ENCODE results near the gene RRAGD.

Gene RRAGD

GRCh38 chr6:89348372-89348771 is 63.7 kb downstream of the RRAGD start:
- Mint-ChIP-seq H3K36me3 (ENCODE audit: low read depth) (peaks cover 7% of the 10 kb centered on the region), H3K4me1 (peaks cover 54% of the 10 kb centered on the region), H3K27me3 (ENCODE audit: low read depth) (no peaks in the 10 kb centered on the region), H3K4me3 (peak overlapping the region; percentile 3 to 42 (median 21)), H3K27ac (peak overlapping the region; percentile 8 to 84 (median 47)), H3K9me3 (no peaks in the 10 kb centered on the region)
- no peak for TF ChIP-seq CTCF (IDR thresholded peaks at IDR 0.05; ENCODE audit: unreplicated experiment in 3 of 3)

DNA sequence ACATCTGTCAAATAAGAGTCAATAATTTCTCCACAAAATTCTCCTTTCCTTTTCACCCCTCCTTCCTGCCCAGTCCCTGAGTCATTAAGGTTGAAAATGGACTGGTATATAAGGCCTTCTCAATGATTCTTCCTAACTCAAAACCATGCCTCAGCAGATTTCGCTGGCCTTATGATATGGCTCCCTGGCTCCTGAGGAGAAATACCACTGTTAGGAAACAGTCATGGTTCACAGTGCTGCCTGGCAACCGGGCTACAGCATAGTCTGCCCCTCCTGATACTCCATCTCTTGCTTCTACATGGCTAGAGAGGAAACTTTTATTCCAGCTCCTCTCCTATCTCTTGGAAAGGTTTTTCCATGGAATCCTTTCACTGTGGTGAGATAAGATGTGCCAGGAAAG is 64.2 kb downstream of the RRAGD start:
- H3K36me3 Mint-ChIP-seq (ENCODE audit: low read depth), result peaks cover 7% of the 10 kb centered on the region
- peak overlapping the region in 1 of 3 experiments; percentile 37 for H3K4me3 Mint-ChIP-seq
- TF ChIP-seq CTCF (IDR thresholded peaks at IDR 0.05; ENCODE audit: unreplicated experiment in 3 of 3), result no peak
- no peaks in the 10 kb centered on the region for H3K9me3 Mint-ChIP-seq
- peaks cover 53% of the 10 kb centered on the region for H3K4me1 Mint-ChIP-seq
- no peaks in the 10 kb centered on the region for H3K27me3 Mint-ChIP-seq (ENCODE audit: low read depth)
- H3K27ac Mint-ChIP-seq, result peak overlapping the region; percentile 18 to 89 (median 84)

- H3K4me3 Mint-ChIP-seq, result no peak overlapping the region
- H3K36me3 Mint-ChIP-seq (ENCODE audit: low read depth), result peaks cover 12% of the 10 kb centered on the region
- H3K9me3 Mint-ChIP-seq, result no peaks in the 10 kb centered on the region
Measured at GRCh38 chr6:89346433-89346832, 65.6 kb downstream of the RRAGD start.

DNA sequence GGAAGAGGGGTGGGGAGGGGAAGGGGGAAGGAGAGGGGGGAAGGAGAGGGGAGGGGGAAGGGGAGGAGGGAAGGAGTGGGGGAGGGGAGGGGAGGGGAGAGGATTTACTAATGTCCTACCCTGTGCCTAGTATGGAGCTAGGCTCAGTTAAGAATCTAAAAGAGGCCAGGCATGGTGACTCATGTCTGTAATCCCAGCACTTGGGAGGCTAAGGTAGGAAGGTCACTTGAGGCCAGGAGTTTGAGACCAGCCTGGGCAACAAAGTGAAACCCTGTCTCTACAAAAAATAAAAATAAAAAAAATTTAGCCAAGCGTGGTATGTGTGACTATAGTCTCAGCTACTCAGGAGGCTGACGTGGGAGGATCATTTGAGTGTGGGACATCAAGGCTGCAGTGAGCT is 72.5 kb downstream of the RRAGD start:
- H3K9me3 Mint-ChIP-seq, result no peaks in the 10 kb centered on the region
- no peak for TF ChIP-seq CTCF (IDR thresholded peaks at IDR 0.05; ENCODE audit: unreplicated experiment in 3 of 3)
- H3K4me1 Mint-ChIP-seq, result no peaks in the 10 kb centered on the region
- peaks cover 44% of the 10 kb centered on the region for H3K36me3 Mint-ChIP-seq (ENCODE audit: low read depth)
- no peaks in the 10 kb centered on the region for H3K27me3 Mint-ChIP-seq (ENCODE audit: low read depth)
- H3K4me3 Mint-ChIP-seq, result no peak overlapping the region
- no peak overlapping the region for H3K27ac Mint-ChIP-seq

More at GRCh38 chr6:89346433-89346832, 65.6 kb downstream of the RRAGD start:
- Mint-ChIP-seq H3K4me1 (peaks cover 49% of the 10 kb centered on the region), H3K27ac (peak overlapping the region; percentile 33 to 64 (median 38)), H3K27me3 (ENCODE audit: low read depth) (no peaks in the 10 kb centered on the region)
- no peak for TF ChIP-seq CTCF (IDR thresholded peaks at IDR 0.05; ENCODE audit: unreplicated experiment in 3 of 3)

GRCh38 chr6:89335164-89335563 is 76.9 kb downstream of the RRAGD start:
- no peaks in the 10 kb centered on the region for H3K27me3 Mint-ChIP-seq (ENCODE audit: low read depth)
- no peak overlapping the region for H3K27ac Mint-ChIP-seq
- TF ChIP-seq CTCF (IDR thresholded peaks at IDR 0.05; ENCODE audit: unreplicated experiment in 3 of 3), result no peak
- H3K36me3 Mint-ChIP-seq (ENCODE audit: low read depth), result peaks cover 54% of the 10 kb centered on the region
- no peaks in the 10 kb centered on the region for H3K9me3 Mint-ChIP-seq
- H3K4me3 Mint-ChIP-seq, result no peak overlapping the region
- H3K4me1 Mint-ChIP-seq, result no peaks in the 10 kb centered on the region

DNA sequence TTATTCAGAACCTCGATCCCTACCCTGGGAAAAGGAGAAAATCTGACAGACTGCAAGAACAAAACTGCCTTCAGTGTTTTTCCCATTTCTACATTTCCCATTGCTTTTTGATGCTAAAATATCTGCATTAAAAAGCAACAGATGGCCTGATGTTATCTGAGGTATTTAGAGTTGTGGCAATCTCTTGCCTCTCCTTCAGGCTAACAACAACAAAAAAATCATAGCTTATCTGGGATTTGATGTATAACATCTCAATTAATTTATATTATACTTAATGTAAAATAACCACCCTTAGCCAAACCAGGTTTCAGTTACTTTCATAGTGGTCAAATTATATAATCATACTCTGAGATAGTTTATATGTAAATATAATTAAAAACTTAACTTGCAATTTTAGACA is 81.2 kb downstream of the RRAGD start:
- no peaks in the 10 kb centered on the region for H3K9me3 Mint-ChIP-seq
- no peak overlapping the region for H3K27ac Mint-ChIP-seq
- no peak for TF ChIP-seq CTCF (IDR thresholded peaks at IDR 0.05; ENCODE audit: unreplicated experiment in 3 of 3)
- H3K36me3 Mint-ChIP-seq (ENCODE audit: low read depth), result peaks cover 59% of the 10 kb centered on the region
- H3K4me1 Mint-ChIP-seq, result no peaks in the 10 kb centered on the region
- H3K4me3 Mint-ChIP-seq, result no peak overlapping the region
- no peaks in the 10 kb centered on the region for H3K27me3 Mint-ChIP-seq (ENCODE audit: low read depth)
